GM18520 (cell line): ENCODE measurements around the gene DLGAP1.
"Not testable (repeated sequence)": the region's sequence is repeated elsewhere in the genome, so short reads cannot be mapped to it uniquely, and the experiment has no call there.

Source experiments
- ATAC-seq: cut with Tn5 transposase; IDR thresholded peaks from one replicate; pipeline ENCODE4 v1.9.1; 2021; ENCODE audit not compliant: unreplicated experiment

Gene DLGAP1

DNA sequence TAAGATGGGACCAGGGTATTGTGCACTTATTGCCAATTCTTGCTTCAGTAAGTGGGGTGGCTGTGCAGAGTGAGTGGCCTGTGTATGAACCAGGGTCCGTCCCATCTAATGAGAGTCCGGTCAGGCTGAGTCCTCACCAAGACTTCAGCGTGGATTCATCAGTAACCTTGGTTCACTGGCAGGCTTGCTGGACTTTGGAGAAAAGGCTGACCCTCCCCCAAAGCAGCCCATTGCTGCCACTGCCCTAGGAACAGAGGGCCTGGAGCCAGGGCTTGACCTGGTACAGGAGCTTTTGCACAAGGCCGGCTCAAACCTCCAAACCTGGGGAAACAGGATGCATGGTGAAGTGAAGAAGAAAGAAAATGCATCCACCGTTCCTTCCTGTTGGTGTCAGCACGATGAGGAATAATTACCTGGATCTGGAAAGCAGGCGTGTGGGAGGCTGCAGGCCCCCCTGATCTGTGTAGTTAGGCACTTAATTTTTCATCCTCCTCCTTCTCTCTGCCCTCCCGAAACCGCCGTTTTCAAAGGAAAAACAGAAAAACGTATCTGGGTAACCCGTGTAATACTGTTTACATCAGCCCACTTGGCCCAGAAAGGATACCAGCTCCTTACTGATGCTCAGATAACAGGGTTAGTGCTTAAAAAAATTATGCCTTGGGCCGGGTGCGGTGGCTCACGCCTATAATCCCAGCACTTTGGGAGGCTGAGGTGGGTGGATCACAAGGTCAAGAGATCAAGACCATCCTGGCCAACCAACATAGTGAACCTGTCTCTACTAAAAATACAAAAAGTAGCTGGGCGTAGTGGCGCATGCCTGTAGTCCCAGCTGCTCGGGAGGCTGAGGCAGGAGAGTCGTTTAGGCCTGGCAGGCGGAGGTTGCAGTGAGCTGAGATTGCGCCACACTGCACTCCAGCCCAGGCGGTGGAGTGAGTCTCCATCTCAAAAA is 857.4 kb downstream of the DLGAP1 start:
- no peak for ATAC-seq

DNA sequence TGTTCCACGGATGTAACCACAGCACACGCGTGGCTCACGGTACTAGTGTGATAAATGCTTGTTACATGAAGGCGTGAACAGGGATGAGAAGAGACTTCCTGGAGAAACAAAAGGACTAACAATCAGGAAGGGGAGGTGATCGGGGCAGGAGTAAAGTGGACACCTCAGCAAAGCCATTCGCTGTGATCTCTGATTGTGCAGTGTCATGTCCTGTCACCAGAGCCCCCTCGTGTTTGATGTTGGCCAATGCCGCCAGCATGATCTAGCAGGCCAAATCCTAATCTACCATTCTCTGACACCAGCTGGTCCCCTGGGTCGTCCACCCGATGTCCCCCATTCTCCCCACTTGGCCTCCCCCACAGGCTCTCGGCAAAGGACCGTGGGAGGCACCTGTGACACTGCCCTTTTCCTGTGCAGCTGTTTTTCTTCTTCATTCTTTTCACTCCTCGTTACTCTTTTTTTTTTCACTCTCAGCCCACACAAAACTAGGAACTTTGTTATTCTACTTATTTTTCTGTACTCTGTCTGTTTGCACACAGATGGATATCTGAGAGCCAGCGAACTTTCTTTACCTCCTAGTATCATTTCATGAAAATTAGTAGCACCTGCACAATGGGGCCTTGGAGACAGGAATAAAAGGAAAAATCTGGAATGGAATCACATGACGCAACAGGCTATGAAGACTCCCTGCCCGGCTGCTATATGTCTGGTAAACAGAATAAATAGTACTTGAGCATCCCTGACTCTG is 858.3 kb downstream of the DLGAP1 start:
- no peak for ATAC-seq

DNA sequence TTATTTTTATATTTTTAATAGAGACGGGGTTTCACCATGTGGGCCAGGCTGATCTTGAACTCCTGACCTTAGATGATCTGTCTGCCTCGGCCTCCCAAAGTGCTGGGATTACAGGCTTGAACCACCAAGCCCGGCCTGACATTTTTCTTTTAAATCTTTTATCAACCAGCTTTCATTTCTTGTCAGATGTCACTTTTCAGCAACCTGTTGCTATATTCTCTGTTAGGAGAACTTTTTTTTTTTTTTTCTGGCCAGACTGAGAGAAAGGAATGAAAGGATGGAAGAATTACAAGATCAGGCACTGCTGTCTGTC is 858.8 kb downstream of the DLGAP1 start:
- ATAC-seq = no peak

DNA sequence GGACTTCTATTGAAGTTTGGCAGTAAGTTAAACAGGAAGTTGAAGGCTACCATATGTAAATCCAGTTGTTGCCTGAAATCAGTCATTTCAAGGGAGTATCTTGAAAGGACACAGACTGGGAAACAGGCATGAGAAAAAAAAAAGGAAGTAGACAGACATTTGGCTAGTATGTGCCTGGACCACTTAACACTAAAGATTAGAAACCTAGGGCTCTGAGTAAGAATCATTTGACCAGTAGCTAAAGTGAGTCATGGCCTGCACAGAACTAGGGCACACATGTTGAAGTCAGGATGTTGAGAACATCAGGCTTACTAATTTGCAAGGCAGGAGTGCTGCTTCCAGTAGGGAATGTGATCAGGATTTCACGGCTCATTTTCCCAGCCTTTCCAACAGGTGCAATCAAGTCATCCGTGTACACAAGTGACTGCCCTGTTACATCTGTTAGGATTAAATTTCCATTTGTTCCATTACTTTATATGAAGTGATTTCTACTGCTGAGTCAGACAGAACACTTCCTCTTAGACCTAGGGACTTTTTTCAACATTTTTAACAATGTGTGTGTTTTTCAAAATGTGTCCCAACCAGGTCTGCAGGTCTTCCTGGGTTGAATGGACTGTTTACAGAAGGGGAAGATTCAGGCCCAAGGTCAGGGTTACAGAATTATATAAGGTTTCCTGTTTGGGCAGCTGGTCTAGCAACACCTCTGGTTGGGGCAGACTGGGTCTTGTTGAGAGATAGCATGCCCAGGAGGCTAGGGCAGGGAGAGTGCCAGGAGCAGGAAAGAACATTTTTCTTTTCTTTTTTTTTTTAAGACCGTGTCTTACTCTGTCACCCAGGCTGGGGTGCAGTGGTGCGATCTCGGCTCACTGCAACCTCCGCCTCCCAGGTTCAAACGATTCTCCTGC is 859.5 kb downstream of the DLGAP1 start:
- peak; percentile 62 for ATAC-seq

DNA sequence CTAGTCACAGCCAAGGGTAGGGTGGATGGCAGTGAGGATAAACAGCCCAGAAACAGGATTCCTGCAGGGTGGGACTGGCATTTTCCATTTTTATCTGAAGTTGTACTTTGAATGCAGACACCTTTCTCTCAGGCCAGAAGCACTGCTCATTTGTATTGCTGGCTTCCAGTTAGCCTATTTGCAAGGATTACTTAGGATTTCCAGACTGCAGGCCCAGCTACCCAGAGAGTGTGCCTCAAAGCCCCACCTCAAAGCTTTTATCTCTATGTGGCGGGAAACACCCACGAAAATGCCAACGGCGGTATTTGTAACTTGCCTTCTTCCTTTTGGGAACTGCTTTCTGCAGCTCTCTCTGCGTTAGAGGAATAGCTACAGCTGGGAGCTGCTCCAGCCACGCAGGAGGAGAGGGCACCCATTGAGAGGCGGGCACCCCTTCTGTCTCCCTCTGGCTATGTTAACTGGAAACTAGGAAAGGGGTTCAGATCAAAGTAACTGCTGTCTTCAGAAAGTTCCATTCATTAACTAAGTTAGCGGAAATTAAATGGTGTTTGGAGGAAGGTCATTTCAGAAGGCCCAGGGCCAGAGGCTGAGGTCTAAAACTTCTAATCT is 860.2 kb downstream of the DLGAP1 start:
- no peak for ATAC-seq

DNA sequence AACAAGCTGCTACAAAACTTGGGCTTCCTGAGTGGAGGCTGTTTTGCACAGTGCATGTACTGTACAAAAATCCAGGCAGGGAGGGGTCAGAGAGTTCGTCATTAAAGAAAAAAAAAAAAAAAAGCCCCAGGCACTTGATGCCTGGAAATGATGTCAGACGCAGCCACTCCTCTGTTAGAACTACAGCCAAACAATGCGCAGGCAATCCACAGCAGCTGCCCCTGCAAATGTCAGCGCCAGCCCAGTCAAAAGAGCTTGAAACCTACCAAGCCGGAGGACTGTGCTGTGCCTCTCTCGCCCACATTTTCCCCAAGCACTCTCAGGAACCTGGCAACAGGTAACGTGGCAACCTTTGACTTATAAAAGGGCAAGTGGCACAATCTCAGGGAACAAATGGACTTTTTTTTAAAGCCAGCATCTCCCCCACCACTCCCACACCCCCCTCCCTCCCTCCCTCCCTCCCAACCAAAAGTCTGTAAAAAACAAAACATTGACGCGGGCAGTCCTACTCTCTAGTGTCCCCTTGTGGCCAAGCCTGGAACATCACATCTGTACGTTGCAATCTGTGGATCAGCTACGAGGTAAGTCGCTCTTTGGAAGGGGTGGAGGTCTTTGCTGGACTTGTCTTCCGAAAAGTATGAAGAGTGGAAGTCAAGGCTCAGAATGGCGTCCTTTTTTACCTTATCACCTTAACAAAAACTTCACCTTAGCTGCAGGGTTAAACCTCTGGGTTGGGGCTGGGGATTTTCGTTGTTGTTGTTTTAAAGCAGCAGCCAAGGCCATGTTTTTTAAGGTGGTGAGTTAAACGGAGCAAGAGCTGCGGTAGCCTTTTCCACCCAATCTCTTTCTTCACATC is 861.0 kb downstream of the DLGAP1 start:
- peak; percentile 48 for ATAC-seq

DNA sequence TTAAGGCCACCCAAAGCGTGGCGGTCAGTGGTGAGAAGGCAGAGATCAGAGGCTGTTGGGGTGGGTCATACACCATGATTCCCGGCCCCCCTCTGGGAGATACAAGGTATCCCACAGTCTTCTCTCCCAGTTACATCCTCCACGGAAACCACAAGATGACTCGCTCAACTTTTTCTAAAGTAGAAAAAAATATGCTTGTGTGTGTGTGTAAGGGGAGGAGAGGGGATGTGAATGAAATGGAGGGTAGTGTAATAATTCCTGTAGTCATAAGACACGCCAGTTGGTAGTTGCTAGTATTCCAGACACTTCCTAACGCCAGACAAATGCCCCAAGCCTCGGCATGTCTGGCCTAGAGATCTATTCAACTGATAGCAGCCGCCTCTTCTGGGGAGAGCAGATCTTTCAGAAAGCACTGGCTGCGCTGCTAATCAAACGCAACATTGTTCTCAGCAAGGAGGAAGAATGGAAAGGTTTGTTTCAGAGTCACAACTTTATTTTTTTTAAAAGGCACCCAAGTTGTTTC is 861.7 kb downstream of the DLGAP1 start:
- ATAC-seq = no peak

DNA sequence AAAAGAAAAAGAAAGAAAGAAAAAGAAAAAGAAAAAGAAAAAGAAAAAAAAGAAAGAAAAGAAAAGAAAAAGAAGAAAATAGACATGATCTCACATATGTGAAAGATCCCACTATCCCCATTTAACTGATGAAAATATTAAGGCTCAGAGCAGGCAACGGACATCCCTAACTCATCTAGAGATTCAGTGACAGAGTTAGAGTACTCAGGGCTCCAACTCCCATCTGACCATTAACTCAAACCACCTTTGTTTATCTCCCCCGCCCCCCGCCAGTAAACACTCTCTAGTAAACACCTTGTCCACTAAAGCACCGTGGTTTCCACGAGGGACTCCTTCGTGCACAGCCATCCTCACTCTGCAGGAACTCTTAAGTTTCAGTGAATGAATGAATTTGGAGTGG is 862.2 kb downstream of the DLGAP1 start:
- ATAC-seq = no peak

DNA sequence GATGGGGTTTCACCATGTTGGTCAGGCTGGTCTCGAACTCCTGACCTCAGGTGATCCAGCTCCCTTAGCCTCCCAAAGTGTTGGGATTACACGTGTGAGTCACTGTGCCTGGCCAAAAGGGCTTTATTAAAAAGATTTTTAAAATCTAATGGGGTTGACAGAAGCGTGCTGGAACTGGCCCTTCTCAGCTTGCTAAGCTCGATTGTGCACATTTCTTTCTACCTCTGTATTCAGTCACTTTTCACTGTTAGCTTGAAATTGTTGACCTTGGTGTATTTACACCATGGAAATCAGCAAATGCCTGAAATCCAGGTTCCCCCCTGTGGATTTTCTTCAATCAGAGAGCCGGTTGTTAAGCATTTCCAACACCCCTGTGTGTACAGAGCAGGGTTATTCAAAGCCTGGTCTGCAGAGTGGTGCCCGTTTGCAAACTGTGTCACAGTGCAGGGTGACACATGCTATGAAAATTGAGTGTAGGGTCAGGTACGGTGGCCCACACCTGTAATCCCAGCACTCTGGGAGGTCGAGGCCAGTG is 864.9 kb downstream of the DLGAP1 start:
- ATAC-seq = no peak

DNA sequence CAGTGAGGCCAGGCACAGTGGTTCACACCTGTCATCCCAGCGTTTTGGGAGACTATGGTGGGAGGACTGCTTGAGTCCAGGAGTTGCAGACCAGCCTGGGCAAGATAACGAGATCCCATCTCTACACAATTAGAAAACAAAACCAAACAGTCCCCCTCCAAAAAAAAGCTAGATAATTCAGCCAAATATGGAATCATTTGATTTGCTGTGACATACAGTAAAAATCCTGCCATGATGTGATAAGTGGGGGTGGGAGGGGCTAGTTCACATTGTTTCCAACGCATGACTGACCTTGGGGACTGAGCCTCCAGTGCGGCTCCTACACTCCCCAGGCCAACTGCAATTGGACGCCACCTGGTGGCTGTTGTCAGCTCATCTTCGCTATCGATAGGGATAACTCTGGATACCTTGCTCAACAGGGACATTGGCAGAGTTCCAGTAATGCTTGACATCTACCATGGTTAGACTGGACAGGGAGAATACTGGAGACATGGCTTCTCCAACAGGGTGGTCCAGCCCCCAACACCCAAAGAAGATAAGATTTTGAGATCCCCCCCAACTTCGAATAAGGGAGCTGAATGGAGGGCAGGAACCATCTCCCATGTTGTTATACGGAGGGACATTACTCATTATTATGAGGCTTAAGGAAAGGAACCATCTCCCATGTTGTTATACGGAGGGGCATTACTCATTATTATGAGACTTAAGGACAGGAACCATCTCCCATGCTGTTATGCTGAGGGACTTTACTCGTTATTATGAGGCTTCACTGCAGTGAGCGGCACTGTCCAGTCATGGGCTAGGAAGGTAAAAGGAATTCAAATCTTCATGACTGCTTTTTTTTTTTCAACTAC is 869.2 kb downstream of the DLGAP1 start:
- peak; percentile 0 for ATAC-seq

DNA sequence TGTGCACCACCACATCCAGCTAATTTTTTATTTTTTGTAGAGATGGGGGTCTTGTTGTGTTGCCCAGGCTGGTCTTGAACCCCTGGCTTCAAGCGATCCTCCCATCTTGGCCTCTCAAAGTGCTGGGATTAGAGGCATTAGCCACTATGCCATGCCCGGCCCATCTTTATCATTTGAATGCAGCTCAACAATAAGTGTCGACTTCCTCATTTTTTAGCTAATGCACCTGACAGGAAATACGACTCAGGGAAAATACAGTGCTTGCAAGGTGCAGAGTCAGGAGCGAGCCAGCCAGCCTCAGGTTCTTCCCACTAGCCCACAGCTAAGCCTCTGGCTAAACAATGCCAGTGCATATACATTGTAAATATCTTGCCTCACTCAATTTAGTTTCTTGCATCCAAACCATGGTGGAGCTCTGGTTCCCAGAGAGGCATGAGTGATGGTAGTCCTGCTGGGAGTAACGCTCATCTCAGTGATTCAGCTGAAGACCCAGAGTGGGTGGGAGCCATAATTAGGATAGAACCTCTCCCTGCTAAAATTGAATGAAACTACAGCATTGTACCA is 870.1 kb downstream of the DLGAP1 start:
- no peak for ATAC-seq

DNA sequence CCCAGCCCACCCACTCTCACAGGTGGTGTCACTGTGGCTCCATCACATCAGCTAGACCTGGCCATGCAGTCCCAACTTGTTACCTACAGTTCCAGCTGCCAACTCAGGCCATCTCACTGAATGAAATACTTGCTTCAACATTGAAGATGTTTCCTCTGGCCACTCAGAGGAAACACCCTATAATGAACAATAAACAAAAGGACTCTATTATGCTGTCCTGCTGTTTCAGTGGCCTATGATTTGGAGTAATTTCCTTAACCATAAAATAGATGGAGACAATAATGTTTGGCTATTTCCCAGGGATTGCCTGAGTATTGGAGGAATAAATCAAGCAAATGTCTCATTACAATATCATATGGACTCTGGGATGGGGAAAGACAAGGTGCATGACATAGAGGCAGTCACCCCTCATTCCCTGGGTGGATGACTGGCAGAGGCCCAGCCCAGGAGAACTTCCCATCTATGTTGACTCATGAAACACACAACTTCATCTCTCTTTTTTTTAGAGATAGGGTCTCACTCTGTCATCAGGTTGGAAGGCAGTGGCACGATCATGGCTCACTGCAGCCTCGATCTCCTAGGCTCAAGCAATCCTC is 870.7 kb downstream of the DLGAP1 start:
- no peak for ATAC-seq

DNA sequence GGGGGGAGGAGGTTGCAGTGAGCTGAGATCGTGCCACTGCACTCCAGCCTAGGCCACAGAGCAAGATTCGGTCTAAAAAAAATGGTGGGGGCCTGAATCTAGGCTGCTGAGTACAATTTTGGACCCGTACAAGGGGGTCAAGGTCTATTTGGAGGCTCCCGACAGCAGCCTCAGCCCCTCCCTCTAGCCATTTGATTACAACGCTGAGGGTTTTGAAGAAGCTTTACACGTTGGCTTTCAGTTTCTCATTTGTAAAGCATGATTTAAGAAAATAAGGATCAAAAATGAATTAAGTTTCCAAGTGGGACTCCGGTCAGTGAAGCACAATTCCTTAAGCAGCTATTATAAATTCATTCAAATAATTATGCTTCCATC is 871.2 kb downstream of the DLGAP1 start:
- ATAC-seq = no peak

DNA sequence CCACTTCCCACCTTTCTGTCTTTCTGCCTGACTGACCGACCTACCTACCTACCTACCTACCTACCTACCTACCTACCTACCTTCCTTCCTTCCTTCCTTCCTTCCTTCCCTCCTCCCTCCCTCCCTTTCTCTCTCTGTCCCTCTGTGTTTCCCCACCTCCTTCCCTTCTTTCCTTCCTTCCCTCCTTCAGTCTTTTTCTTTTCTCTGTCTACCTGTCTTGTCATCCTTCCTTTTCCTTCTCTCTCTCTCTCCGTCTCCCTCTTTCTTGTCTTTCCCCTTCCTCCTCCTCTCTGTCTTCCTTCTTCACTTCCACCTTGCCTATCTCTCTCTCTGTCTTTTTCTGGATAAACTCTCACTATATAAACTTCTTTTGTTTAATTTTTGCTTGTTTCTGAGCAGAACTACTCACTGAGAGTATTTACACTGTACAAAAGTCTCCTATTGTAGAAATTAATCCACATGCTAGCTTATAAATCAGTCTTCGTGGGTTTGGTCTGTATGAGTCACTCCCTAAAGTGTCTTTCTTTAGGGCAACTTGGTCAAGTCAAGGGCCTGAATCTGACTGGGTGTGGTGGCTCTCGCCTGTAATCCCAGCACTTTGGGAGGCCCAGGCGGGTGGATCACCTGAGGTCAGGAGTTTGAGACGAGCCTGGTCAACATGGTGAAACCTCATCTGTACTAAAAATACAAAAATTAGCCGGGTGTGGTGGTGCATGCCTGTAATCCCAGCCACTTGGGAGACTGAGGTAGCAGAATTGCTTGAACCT is 871.8 kb downstream of the DLGAP1 start:
- ATAC-seq = not testable (repeated sequence)

DNA sequence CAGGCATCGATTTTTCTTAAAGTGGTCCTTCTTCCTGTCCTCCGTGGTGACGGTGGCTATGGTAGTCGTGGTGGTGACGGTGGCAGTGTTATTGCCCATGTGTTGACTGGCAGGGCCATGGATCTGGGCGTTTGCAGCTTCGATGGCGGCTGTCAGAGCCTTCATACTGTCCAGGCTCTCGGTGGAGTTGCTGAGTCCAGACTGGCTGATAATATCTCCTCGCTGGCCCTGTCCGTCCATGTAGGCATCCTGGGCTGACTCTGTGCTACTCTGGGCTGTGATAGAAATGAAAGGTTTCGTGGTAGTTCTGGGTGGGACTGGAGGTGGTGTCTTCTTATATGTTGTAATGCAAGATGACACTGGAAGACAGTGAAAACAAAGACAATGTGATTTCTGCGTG is 873.2 kb downstream of the DLGAP1 start:
- ATAC-seq = no peak

DNA sequence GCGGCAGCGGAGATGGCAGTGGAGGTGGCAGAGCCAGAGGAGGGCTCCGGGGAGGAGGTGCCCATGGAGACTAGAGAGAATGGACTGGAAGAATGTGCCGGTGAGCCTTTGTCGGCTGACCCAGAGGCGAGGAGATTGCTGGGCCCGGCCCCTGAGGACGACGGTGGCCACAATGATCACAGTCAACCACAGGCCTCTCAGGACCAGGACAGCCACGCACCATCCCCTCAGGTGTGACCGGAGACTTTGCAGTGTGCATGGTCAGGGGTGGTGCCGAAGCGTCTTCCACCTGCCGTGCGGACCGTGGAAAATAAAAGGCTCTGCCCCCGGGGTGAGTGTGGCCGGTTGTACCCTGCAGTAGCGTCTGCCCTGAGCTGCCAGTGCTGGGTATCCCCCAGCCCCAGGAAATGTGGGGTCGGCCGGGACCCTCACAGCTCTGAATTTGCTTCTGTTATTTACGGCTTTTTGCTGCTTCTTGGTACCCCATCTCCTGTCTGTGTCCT is 874.5 kb downstream of the DLGAP1 start:
- ATAC-seq = not testable (repeated sequence)

DNA sequence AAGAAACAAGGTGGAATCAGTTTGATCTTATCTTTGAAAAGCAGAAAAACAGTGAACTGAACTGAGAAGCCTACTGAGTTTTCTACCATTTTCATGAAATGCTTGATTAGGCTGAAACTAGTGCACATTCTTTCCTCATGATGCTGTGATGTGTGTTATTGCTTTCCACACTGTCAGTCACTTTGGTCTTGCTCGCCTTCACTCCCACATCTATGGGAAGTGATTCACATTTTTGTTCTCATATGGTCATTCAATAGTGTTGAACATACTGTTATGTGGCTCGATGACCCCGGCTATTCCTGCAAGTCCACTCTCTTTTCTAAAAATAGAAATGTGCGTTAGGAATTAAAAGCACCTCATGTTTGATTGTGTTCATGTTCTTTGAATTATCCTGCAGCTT is 875.4 kb downstream of the DLGAP1 start:
- no peak for ATAC-seq
